GM23248 (cell line): ENCODE results near the gene PDGFB.

Experiments used
- EZH2 ChIP-seq: fragments of 200-600 bp; sonication (generic); IDR thresholded peaks from 2 replicates; pipeline ENCODE4 v1.6.1; 2018; ENCODE audit warnings: antibody characterized with exemption, mild to moderate bottlenecking; ENCODE audit not compliant: insufficient read depth, poor library complexity, severe bottlenecking
- EZH2phosphoT487 ChIP-seq: fragments of 200-600 bp; sonication (generic); IDR thresholded peaks from 2 replicates; pipeline ENCODE4 v1.6.1; 2018; ENCODE audit warnings: antibody characterized with exemption, moderate library complexity, mild to moderate bottlenecking, low read depth; ENCODE audit not compliant: insufficient read depth

DNA sequence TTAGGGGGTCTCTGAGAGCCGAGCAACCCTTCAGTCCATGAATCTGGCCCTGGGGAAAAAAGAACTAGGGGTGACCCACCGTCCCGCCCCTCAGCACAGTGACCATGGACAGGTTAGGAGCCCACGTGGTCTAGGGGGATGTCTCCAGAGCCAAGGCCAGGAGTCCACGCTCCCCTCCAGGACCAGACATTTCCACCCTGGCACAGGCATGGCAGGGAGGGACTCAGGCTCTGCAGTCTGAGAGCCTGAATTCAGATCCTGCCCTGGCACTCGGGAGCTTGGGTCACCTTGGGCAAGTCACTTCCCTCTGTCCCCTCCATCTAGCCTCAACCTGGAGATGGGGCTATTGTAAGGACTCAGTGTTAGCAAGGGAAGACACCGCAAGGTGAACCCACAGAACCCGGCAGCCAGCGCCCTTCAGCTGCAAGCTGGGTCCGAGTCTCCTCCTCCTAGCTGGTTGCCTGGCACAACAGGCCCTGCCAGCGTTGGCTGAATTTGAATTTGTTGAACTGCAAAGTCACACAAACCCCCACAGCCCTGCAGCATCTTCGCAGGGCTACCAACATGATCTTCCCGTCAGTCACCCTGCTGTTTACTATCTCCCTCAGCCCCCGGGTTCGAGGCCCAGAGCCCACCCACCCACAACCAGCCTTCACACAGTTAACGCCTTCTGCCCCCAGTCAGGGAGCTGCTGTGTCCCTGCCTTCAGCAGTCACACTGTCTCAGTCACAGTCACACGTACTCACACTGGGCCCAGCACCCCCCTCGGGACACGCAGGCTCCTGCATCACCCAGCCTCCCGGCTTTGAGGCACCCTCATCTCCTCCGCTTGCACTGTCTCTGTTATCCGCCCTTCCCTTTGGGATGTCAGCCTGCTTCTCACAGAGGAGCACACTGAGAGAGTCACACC is 603 bp upstream of the PDGFB start:
- TF ChIP-seq EZH2phosphoT487: no peak
- TF ChIP-seq EZH2: no peak
